ENCODE measurements around the gene DENND4A. TPM values are rescaled to one million over a fixed set of nuclear protein-coding genes. Genes with fewer than 3 reads are reported as not detected.

The DENND4A gene
- total RNA-seq, 4 donors from 2014 or later: 12.2 to 42.1 (median 14.2) TPM

DNA sequence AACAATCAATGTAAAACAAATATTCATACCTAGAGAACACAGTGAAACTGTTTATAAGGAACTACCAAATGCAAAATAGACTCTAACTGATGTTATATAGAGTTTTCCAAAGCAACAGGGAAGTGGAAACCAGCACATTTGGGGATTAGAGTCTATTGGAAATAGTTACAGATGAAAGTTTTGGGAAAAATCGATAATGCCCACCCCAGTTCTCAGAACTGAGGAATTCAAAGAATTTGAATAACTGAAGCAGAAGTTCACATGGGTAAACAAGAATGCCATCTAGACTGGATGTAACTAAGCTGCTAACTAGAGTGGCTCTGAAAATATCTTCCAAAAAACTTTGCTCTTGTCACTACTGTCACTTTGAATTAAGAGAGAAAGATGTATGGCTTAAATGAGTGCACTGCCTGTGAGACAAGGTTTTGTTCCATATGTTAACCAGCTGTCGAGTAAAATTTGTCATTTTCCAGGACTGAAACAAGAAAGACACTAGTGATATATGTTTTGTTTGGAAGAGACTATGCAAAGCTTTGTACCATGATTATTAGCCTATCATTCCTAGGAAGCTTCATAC lies 9.2 kb upstream of the DENND4A start:
- no peaks in the 10 kb centered on the region for H3K36me3 ChIP-seq
- TF ChIP-seq, protein P1, sequence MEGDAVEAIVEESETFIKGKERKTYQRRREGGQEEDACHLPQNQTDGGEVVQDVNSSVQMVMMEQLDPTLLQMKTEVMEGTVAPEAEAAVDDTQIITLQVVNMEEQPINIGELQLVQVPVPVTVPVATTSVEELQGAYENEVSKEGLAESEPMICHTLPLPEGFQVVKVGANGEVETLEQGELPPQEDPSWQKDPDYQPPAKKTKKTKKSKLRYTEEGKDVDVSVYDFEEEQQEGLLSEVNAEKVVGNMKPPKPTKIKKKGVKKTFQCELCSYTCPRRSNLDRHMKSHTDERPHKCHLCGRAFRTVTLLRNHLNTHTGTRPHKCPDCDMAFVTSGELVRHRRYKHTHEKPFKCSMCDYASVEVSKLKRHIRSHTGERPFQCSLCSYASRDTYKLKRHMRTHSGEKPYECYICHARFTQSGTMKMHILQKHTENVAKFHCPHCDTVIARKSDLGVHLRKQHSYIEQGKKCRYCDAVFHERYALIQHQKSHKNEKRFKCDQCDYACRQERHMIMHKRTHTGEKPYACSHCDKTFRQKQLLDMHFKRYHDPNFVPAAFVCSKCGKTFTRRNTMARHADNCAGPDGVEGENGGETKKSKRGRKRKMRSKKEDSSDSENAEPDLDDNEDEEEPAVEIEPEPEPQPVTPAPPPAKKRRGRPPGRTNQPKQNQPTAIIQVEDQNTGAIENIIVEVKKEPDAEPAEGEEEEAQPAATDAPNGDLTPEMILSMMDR (IDR thresholded peaks at IDR 0.05): no peak
- TF ChIP-seq POLR2AphosphoS5 (IDR thresholded peaks at IDR 0.05) (no peak), POLR2A (IDR thresholded peaks at IDR 0.05) (no peak), EP300 (IDR thresholded peaks at IDR 0.05) (no peak)
- H3K27me3 ChIP-seq: no peaks in the 10 kb centered on the region
- H3K9me3 ChIP-seq: no peaks in the 10 kb centered on the region
- no peak for DNase-seq (ENCODE audit: low spot score in 2 of 2)
- WGBS: 53% methylated on average over 2 of the region's 2 CpGs
- H3K4me1 ChIP-seq: peaks cover 8% of the 10 kb centered on the region
- H3K4me3 ChIP-seq: no peak overlapping the region
- H3K27ac ChIP-seq: no peak overlapping the region

DNA sequence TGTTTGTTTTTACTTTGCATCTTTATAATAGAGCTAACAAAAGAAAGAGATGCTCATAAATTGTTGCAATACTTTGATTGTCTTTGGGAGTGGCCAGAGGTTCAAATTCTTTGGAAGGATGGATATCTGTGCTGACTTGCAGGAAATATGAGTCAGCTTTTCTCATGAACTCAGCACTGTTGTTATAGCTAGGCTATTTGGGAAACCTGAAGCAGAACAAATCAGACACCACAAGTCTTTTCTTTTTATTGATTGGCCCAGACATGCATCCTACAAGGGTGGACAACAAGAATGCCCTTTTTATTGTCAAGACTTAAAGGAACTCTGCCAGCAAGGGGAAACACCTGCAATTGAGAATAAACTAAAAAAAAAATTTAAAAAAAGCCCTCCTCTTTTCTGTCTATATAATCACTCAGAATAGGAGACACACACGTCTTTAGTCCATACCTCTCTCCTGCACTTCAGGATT lies 4.6 kb upstream of the DENND4A start:
- Histone ChIP-seq H3K27ac (peak overlapping the region; percentile 34), H3K27me3 (no peaks in the 10 kb centered on the region), H3K36me3 (no peaks in the 10 kb centered on the region), H3K4me1 (peaks cover 21% of the 10 kb centered on the region), H3K4me3 (no peak overlapping the region), H3K9me3 (no peaks in the 10 kb centered on the region)
- WGBS: 41% methylated on average over 1 of the region's 1 CpG
- no peak for TF ChIP-seq POLR2AphosphoS5 (IDR thresholded peaks at IDR 0.05)
- TF ChIP-seq EP300 (IDR thresholded peaks at IDR 0.05): no peak
- no peak for TF ChIP-seq POLR2A (IDR thresholded peaks at IDR 0.05)
- TF ChIP-seq, protein P1 (IDR thresholded peaks at IDR 0.05): no peak
- DNase-seq (ENCODE audit: low spot score in 2 of 2): no peak

DNA sequence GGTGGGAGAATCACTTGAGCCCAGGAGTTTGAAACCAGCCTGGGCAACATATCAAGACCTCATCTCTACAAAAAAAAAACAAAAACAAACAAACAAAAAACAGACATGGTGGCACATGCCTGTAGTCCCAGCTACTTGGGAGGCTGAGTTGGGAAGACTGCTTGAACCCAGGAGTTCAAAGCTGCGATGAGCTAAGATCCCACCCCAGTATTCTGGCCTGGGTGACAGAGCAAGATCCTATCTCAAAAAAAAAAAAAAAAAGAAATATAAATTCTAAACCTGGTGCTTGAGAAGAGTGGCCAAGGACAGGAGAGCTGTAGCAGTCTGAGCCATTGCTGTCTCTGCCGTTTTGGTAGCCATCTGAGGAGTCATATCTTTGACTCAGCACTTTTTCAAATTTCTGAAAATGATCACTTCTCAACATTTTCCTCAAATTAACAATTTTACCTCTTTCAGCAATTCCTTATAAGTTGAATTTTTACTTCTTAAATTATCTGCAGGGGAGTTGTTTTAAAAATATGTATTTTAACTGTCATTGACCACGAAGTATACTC lies 3.6 kb upstream of the DENND4A start:
- 74% methylated on average over 3 of the region's 3 CpGs for WGBS
- DNase-seq (ENCODE audit: low spot score in 2 of 2): no peak
- Histone ChIP-seq H3K36me3 (no peaks in the 10 kb centered on the region), H3K9me3 (no peaks in the 10 kb centered on the region), H3K27me3 (no peaks in the 10 kb centered on the region), H3K4me3 (no peak overlapping the region), H3K27ac (no peak overlapping the region), H3K4me1 (peaks cover 24% of the 10 kb centered on the region)
- TF ChIP-seq EP300 (IDR thresholded peaks at IDR 0.05) (no peak), POLR2AphosphoS5 (IDR thresholded peaks at IDR 0.05) (no peak), POLR2A (IDR thresholded peaks at IDR 0.05) (no peak)
- TF ChIP-seq, protein P1 (IDR thresholded peaks at IDR 0.05): no peak

DNA sequence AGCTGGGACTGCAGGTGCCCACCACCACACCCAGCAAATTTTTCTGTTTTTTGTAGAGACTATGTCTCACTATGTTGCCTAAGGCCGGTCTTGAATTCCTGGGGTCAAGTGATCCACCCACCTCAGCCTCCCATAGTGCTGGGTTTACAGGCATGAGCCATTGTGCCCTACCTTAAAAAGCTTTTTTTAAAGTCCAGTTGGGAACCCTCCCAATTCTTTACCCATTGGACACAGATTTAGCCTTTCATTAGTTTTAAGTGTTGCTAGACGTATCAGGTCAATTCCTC lies 1.7 kb upstream of the DENND4A start:
- H3K4me1 ChIP-seq: peaks cover 29% of the 10 kb centered on the region
- no peak for TF ChIP-seq POLR2A (IDR thresholded peaks at IDR 0.05)
- TF ChIP-seq POLR2AphosphoS5 (IDR thresholded peaks at IDR 0.05): no peak
- TF ChIP-seq EP300 (IDR thresholded peaks at IDR 0.05): no peak
- TF ChIP-seq, protein P1 (IDR thresholded peaks at IDR 0.05): no peak
- WGBS: 95% methylated on average over 2 of the region's 2 CpGs
- DNase-seq (ENCODE audit: low spot score in 2 of 2): no peak
- H3K4me3 ChIP-seq: no peak overlapping the region
- H3K36me3 ChIP-seq: no peaks in the 10 kb centered on the region
- no peaks in the 10 kb centered on the region for H3K9me3 ChIP-seq
- no peak overlapping the region for H3K27ac ChIP-seq
- H3K27me3 ChIP-seq: no peaks in the 10 kb centered on the region

DNA sequence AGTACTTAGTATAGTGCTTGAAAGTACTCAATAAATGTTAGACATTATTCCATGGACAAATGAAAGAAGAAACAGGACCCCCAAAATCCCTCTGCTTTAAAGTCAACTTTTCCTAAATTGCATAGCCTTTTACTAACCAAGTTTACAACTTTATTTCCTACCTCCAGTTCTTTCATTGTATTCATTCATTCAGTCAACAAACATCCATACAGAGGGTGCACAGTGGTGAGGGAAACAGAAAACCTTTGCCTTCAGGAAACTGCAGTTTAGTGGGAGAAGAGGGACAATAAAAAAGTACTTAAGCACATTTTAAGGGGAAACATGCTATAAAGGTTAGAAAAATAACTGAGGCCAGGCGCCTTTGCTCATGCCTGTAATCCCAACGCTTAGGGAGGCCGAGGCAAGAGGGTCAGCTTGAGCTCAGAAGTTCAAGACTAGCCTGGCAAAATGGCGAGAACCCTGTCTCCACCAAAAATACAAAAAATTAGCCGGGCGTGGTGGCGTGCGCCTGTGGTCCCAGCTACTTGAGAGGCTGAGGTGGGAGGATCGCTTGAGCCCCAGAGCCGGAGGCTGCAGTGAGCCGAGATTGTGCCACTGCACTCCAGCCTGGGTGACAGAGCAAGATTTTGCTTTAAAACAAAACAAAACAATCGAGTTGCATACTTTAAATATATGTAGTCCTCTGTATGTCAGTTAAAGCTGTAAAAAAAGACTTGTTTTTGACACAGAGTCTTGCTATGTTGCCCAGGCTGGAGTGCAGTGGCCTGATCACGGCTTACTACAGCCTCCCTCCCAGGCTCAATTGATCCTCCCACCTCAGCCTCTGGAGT lies 1.1 kb upstream of the DENND4A start:
- peak overlapping the region; percentile 99 for H3K27ac ChIP-seq
- H3K9me3 ChIP-seq: no peaks in the 10 kb centered on the region
- DNase-seq (ENCODE audit: low spot score in 2 of 2): no peak
- H3K27me3 ChIP-seq: no peaks in the 10 kb centered on the region
- H3K36me3 ChIP-seq: no peaks in the 10 kb centered on the region
- no peak for TF ChIP-seq POLR2AphosphoS5 (IDR thresholded peaks at IDR 0.05)
- no peak for TF ChIP-seq EP300 (IDR thresholded peaks at IDR 0.05)
- TF ChIP-seq, protein P1 (IDR thresholded peaks at IDR 0.05): no peak
- TF ChIP-seq POLR2A (IDR thresholded peaks at IDR 0.05): no peak
- H3K4me1 ChIP-seq: peaks cover 30% of the 10 kb centered on the region
- 97% methylated on average over 13 of the region's 13 CpGs for WGBS
- peak overlapping the region; percentile 99 for H3K4me3 ChIP-seq
